H1 (cell line): Measurements from ENCODE around the gene AGAP3.

ENCODE experiments used
- CEBPB ChIP-seq: IDR thresholded peaks from 2 replicates; pipeline ENCODE4 v1.6.1; 2012; ENCODE audit warnings: low read depth, low read length
- CTBP2 ChIP-seq: IDR thresholded peaks from 2 replicates; pipeline ENCODE4 v1.7.0; 2011; ENCODE audit warnings: borderline replicate concordance, mild to moderate bottlenecking, moderate library complexity, mixed read lengths, low read length; ENCODE audit not compliant: insufficient read depth, insufficient read length
- EP300 ChIP-seq, 2 experiments: IDR thresholded peaks; 1 replicate in 1 of 2; 2 replicates in 1 of 2; pipeline ENCODE4 v1.6.1; 2011 to 2012; ENCODE audit warnings: low read depth in 2 of 2, low read length in 2 of 2, mild to moderate bottlenecking in 2 of 2, borderline replicate concordance in 1 of 2, inconsistent platforms in 1 of 2, moderate library complexity in 1 of 2
- JUN ChIP-seq: IDR thresholded peaks from 2 replicates; pipeline ENCODE4 v1.6.1; 2011; ENCODE audit warnings: low read depth, mild to moderate bottlenecking, improper control_type of control experiment, low read length
- JUND ChIP-seq: IDR thresholded peaks from 2 replicates; pipeline ENCODE4 v1.6.1; 2011; ENCODE audit warnings: mild to moderate bottlenecking, improper control_type of control experiment, low read length
- POLR2A ChIP-seq, 2 experiments: IDR thresholded peaks; 1 replicate in 1 of 2; 2 replicates in 1 of 2; pipeline ENCODE4 v1.6.1; 2011; ENCODE audit warnings: low read depth in 2 of 2, low read length in 2 of 2, mild to moderate bottlenecking in 2 of 2; ENCODE audit errors: control extremely low read depth in 1 of 2
- POLR2AphosphoS5 ChIP-seq: IDR thresholded peaks from 2 replicates; pipeline ENCODE4 v1.6.1; 2011; ENCODE audit warnings: low read depth, low read length
- SIN3A ChIP-seq, 2 experiments: IDR thresholded peaks in 1 of 2; conservative IDR thresholded peaks in 1 of 2; 2 replicates each; pipeline ENCODE4 v1.6.1; 2011 to 2012; ENCODE audit warnings: low read length in 2 of 2, improper control_type of control experiment in 1 of 2, low read depth in 1 of 2, mild to moderate bottlenecking in 1 of 2
- TF ChIP-seq, protein P1 (sequence below), 3 experiments: IDR thresholded peaks; 1 replicate in 2 of 3; 2 replicates in 1 of 3; pipeline versions ENCODE4 v1.5.1 to v1.6.1; 2011; ENCODE audit warnings: low read length in 3 of 3, mild to moderate bottlenecking in 3 of 3, inconsistent platforms in 2 of 3, low read depth in 1 of 3, moderate library complexity in 1 of 3; ENCODE audit not compliant: insufficient read depth in 1 of 3; ENCODE audit errors: control extremely low read depth in 1 of 3
- TF ChIP-seq, protein P2 (sequence below): IDR thresholded peaks from 2 replicates; pipeline ENCODE4 v1.6.1; 2011; ENCODE audit warnings: low read length, improper control_type of control experiment

DNA sequence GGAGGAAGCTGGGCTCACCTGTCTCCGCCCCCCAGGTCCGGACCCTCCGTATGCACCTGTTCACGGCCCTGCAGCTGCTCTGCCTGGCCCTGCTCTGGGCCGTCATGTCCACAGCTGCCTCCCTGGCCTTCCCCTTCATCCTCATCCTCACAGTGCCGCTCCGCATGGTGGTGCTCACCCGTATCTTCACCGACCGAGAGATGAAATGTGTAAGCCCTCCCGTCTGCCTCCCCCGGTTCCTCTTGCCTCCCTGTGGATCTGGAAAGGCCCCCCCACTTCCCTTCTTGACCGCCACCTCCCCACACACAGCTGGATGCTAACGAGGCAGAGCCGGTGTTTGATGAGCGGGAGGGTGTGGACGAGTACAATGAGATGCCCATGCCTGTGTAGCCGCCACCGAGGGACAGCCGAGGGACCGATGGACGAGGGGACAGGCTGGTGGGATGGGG lies 10.3 kb upstream of the AGAP3 start:
- TF ChIP-seq, protein P1, sequence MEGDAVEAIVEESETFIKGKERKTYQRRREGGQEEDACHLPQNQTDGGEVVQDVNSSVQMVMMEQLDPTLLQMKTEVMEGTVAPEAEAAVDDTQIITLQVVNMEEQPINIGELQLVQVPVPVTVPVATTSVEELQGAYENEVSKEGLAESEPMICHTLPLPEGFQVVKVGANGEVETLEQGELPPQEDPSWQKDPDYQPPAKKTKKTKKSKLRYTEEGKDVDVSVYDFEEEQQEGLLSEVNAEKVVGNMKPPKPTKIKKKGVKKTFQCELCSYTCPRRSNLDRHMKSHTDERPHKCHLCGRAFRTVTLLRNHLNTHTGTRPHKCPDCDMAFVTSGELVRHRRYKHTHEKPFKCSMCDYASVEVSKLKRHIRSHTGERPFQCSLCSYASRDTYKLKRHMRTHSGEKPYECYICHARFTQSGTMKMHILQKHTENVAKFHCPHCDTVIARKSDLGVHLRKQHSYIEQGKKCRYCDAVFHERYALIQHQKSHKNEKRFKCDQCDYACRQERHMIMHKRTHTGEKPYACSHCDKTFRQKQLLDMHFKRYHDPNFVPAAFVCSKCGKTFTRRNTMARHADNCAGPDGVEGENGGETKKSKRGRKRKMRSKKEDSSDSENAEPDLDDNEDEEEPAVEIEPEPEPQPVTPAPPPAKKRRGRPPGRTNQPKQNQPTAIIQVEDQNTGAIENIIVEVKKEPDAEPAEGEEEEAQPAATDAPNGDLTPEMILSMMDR (IDR thresholded peaks at IDR 0.05; ENCODE audit: control extremely low read depth in 1 of 3, insufficient read depth in 1 of 3, low read depth in 1 of 3, low read length in 3 of 3): no peak
- TF ChIP-seq POLR2A (IDR thresholded peaks at IDR 0.05; ENCODE audit: control extremely low read depth in 1 of 2, low read depth in 2 of 2, low read length in 2 of 2): no peak
- TF ChIP-seq, protein P2, sequence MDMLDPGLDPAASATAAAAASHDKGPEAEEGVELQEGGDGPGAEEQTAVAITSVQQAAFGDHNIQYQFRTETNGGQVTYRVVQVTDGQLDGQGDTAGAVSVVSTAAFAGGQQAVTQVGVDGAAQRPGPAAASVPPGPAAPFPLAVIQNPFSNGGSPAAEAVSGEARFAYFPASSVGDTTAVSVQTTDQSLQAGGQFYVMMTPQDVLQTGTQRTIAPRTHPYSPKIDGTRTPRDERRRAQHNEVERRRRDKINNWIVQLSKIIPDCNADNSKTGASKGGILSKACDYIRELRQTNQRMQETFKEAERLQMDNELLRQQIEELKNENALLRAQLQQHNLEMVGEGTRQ: no peak
- TF ChIP-seq EP300 (IDR thresholded peaks at IDR 0.05; ENCODE audit: borderline replicate concordance in 1 of 2, low read depth in 2 of 2, low read length in 2 of 2): no peak
- TF ChIP-seq CEBPB: no peak
- TF ChIP-seq JUN: no peak
- no peak for TF ChIP-seq SIN3A (conservative IDR thresholded peaks at IDR 0.05 in 1 of 2, IDR thresholded peaks at IDR 0.05 in 1 of 2; ENCODE audit: low read depth in 1 of 2, low read length in 2 of 2)
- TF ChIP-seq POLR2AphosphoS5: no peak
- no peak for TF ChIP-seq JUND
- TF ChIP-seq CTBP2: no peak
